ENCODE results near the gene NAGK.

NAGK gene

DNA sequence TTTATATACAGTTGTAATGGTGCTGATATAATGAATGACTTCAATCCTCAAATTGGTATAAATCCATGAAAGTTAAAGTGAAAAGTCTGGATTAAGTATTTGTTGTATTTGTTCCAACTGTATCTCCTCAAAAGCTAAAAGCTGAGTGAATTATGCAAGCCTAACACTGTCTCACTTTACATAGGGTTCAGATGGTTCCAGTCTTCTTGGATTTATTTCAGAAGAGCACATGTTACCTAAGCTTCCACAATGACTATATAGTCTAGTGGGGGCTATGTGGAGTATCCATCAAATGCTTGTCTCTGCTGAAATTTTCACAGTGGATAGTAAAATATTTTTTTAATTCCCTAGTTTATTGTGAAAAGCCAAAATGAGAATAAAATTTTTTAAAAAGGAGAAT, 48.6 kb downstream of the NAGK start:
- DNase-seq, result no peak

DNA sequence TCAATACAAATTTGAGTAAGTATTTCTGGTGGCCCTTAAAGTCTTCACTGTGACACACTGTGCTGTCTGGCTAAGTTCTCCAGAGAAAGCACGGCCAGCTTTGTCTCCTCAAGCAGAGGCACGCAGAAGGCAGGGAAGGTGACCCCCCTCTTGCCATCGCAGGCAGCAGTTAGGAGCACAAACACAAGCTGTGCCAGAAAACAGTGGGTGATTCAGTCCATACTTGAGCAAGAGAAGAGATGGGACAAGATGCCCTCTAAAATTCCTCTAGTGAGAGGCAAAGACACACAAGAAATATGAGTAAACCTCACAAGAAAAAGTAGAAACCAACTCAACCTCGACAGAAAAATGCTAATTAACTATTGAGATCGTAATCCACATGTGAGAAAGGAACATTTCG, 51.7 kb downstream of the NAGK start:
- no peak for DNase-seq

DNA sequence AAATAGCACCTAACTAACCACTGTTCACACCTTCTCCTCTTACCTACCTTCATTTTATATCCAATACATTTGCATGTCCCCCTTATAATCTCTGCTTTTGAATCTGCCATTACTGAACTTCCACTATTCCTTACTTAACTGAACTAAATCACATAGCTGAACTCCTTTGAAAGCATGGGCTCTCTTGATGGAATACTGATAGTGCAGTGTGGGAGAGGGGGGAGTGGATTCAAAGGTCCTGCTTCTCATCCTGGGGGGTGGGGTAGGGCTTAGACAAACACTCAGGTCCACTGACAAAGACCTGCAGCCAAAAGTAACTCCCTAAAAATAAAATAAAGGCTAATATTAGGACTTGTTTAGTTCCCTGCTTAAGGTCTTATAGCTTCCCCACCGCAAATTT, 53.0 kb downstream of the NAGK start:
- no peak for DNase-seq

DNA sequence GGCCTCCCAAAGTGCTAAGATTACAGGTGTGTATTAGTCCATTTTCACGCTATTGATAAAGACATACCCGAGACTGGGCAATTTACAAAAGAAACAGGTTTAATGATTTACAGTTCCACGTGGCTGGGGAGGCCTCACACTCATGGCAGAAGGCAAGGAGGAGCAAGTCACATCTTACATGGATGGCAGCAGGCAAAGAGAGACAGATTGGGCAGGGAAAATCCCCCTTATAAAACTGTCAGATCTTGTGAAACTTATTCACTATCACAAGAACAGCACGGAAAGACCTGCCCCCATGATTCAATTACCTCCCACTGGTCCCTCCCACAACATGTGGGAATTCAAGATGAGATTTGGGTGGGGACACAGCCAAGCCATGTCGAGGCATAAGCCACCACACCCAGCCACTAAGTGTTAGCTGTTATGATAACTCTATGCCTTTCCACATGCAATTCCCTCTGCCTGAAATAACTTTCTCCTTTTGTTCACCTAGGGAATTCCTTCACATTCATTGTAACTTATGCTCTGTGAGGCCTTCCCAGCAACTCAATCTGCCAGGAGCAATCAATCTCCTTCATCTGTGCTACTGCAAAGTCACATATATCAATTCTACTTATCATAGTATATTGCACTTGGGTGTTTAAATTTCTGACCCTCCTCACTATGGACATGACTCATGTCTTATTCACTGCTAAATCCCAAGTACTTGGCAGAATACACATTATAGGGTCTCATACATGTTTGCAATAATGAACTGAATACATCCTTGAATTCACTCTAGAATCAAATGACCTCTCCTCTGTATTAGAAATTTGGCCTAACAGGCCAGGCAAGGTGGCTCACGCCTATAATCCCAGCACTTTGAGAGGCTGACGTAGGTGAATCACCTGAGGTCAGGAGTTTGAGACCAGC, 54.2 kb downstream of the NAGK start:
- no peak for DNase-seq

DNA sequence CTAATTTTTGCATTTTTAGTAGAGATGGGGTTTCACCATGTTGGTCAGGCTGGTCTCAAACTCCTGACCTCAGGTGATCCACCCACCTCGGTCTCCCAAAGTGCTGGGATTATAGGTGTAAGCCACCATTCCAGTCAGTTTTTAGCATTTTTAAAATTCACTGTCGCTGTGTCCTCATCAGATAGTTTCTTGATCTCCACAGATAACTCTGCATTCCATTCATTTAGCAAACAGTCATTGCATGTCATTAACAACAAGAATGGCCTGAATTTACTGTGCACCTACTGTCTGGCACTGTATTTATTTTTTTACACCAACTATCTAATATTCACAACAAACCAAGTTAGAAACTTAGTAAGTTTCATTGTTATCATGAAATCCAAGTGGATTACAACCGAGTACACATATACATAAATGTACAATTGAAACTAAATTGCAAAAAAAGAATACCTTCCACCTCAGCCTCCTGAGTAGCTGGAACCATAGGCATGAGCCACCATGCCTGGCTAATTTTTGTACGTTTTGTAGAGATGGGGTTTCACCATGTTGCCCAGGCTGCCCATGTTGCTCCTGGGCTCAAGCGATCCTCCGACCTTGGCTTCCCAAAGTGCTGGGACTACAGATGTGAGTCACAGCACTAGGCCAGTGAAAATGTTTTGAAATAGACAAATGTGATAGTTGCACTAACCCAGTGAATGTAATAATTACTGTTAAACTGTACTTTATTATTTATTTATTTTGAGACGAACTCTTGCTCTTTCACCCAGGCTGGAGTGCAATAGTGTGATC, 57.3 kb downstream of the NAGK start:
- no peak for DNase-seq

DNA sequence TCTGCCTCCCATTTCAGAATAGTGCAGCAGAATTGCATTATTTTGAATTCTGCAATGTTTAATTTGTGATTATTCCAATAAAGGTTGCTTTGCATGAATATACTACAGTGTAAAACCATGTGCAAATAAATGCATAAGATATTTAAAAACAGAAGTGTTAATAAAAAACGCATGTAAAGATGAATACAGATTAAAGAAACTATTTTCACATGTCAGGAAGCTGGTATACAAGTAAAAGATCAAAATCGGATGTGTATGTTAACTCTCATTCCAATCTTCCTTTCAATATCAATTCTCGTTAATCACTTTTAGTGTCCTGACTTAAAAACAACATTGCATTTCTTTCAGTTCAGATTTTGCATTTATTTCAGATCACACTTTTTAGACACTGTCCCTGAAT, 58.5 kb downstream of the NAGK start:
- no peak for DNase-seq

Measured in T-helper 1 cell (primary cell).